Liver (tissue), 9 donors: Measurements from ENCODE around the gene RAP1GAP2. TPM values are rescaled to one million over a fixed set of nuclear protein-coding genes. Genes with fewer than 3 reads are reported as not detected.

Experiments used
- DNase-seq: peaks from one replicate; pipeline ENCODE4 v3.0.0-alpha.2; 2017; ENCODE audit warnings: low spot score
- H3K27ac ChIP-seq, 2 donors: one replicate each; pipeline ENCODE4 v1.7.0; 2013; ENCODE audit warnings: inconsistent platforms in 2 of 2, low read length in 2 of 2, control low read depth in 1 of 2, low read depth in 1 of 2, mild to moderate bottlenecking in 1 of 2
- H3K27me3 ChIP-seq, 4 donors: one replicate each; pipeline versions ENCODE4 v1.6.1 to v1.7.0; 2013; ENCODE audit warnings: low read length in 3 of 4, inconsistent platforms in 1 of 4, mild to moderate bottlenecking in 1 of 4, moderate library complexity in 1 of 4; ENCODE audit not compliant: control insufficient read depth in 4 of 4, insufficient read depth in 4 of 4
- H3K36me3 ChIP-seq, 4 donors: one replicate each; pipeline versions ENCODE4 v1.6.1 to v1.7.0; 2013; ENCODE audit warnings: low read length in 3 of 4, mild to moderate bottlenecking in 3 of 4, low read depth in 1 of 4, moderate library complexity in 1 of 4; ENCODE audit not compliant: control insufficient read depth in 4 of 4, insufficient read depth in 3 of 4
- H3K4me1 ChIP-seq, 4 donors: one replicate each; pipeline versions ENCODE4 v1.6.1 to v1.7.0; 2013; ENCODE audit warnings: low read length in 3 of 4, mild to moderate bottlenecking in 3 of 4, moderate library complexity in 1 of 4; ENCODE audit not compliant: control insufficient read depth in 4 of 4, insufficient read depth in 4 of 4
- H3K4me3 ChIP-seq, 3 donors: one replicate each; pipeline versions ENCODE4 v1.6.1 to v1.7.0; 2013; ENCODE audit warnings: low read length in 3 of 3, control low read depth in 1 of 3, low read depth in 1 of 3, mild to moderate bottlenecking in 1 of 3
- H3K9ac ChIP-seq, 2 donors: one replicate each; pipeline ENCODE4 v1.7.0; 2013; ENCODE audit warnings: low read length in 2 of 2, mild to moderate bottlenecking in 2 of 2, moderate library complexity in 2 of 2, control low read depth in 1 of 2, low read depth in 1 of 2
- H3K9me3 ChIP-seq, 4 donors: one replicate each; pipeline versions ENCODE4 v1.6.1 to v1.7.0; 2013; ENCODE audit warnings: low read length in 3 of 4; ENCODE audit not compliant: control insufficient read depth in 4 of 4
- CTCF ChIP-seq: fragments of 150-350 bp; IDR thresholded peaks from 2 replicates; pipeline ENCODE4 v1.5.1; 2017; ENCODE audit warnings: improper control_type of control experiment, low read depth, low read length; ENCODE audit not compliant: missing input control
- EGR1 ChIP-seq, 2 donors: IDR thresholded peaks; 2 replicates each; pipeline ENCODE4 v1.6.1; 2016 to 2018; ENCODE audit warnings: antibody characterized with exemption in 2 of 2, low read depth in 2 of 2
- FOXA1 ChIP-seq: IDR thresholded peaks from 2 replicates; pipeline ENCODE4 v1.6.1; 2016; ENCODE audit warnings: antibody characterized with exemption
- FOXA2 ChIP-seq: IDR thresholded peaks from 2 replicates; pipeline ENCODE4 v1.6.1; 2016; ENCODE audit warnings: antibody characterized with exemption
- GABPA ChIP-seq, 2 donors: IDR thresholded peaks in 1 of 2; conservative IDR thresholded peaks in 1 of 2; 2 replicates each; pipeline ENCODE4 v1.6.1; 2016; ENCODE audit warnings: antibody characterized with exemption in 2 of 2, mild to moderate bottlenecking in 1 of 2, moderate library complexity in 1 of 2
- HNF4A ChIP-seq, 2 donors: conservative IDR thresholded peaks; 2 replicates each; pipeline ENCODE4 v1.6.1; 2016; ENCODE audit warnings: antibody characterized with exemption in 2 of 2, mild to moderate bottlenecking in 2 of 2
- HNF4G ChIP-seq: IDR thresholded peaks from 2 replicates; pipeline ENCODE4 v1.6.1; 2016; ENCODE audit warnings: antibody characterized with exemption
- JUND ChIP-seq, 2 donors: IDR thresholded peaks; 2 replicates each; pipeline ENCODE4 v1.6.1; 2016; ENCODE audit warnings: antibody characterized with exemption in 2 of 2
- NR2F2 ChIP-seq: IDR thresholded peaks from 2 replicates; pipeline ENCODE4 v1.6.1; 2016; ENCODE audit warnings: antibody characterized with exemption
- RAD21 ChIP-seq, 2 donors: IDR thresholded peaks; 2 replicates each; pipeline ENCODE4 v1.6.1; 2016; ENCODE audit warnings: antibody characterized with exemption in 2 of 2, mild to moderate bottlenecking in 2 of 2
- RXRA ChIP-seq, 2 donors: IDR thresholded peaks; 2 replicates each; pipeline ENCODE4 v1.6.1; 2017 to 2018; ENCODE audit warnings: antibody characterized with exemption in 2 of 2, mild to moderate bottlenecking in 1 of 2
- SP1 ChIP-seq: IDR thresholded peaks from 2 replicates; pipeline ENCODE4 v1.6.1; 2018; ENCODE audit warnings: antibody characterized with exemption, mild to moderate bottlenecking
- TAF1 ChIP-seq: conservative IDR thresholded peaks from 2 replicates; pipeline ENCODE4 v1.6.1; 2016; ENCODE audit warnings: antibody characterized with exemption, mild to moderate bottlenecking
- YY1 ChIP-seq: IDR thresholded peaks from 2 replicates; pipeline ENCODE4 v1.6.1; 2016; ENCODE audit warnings: antibody characterized with exemption, mild to moderate bottlenecking
- ZBTB33 ChIP-seq: IDR thresholded peaks from 2 replicates; pipeline ENCODE4 v1.6.1; 2016; ENCODE audit warnings: antibody characterized with exemption
- WGBS: extraction: QIAGEN DNeasy Blood & Tissue Kit; methylation state at CpG from one replicate; pipeline ENCODE4 v1.1.7; 2013; 5-methylcytosine and 5-hydroxymethylcytosine counted together
- polyA plus RNA-seq, 2 donors: library from polyadenylated mRNA; stranded (reverse) in 1 of 2; unstranded in 1 of 2; fragments of 200-250 nt in 1 of 2; fragments of >200 nt in 1 of 2; fragmentation: Nextera tagmentation in 1 of 2; extraction: Ambion mirVana in 1 of 2; gene quantifications; one replicate each; pipeline versions ENCODE4 v1.2.1 to v1.2.3, GENCODE V29; 2013 to 2015
- total RNA-seq, 2 donors: library from RNA; depleted of rRNA; stranded (reverse); fragments of >200 nt; gene quantifications; one replicate each; pipeline ENCODE4 v1.2.3, GENCODE V29; 2014
- TF ChIP-seq, protein P1 (sequence below): IDR thresholded peaks from 2 replicates; pipeline ENCODE4 v1.6.1; 2016; ENCODE audit warnings: antibody characterized with exemption
- TF ChIP-seq, protein P2 (sequence below): IDR thresholded peaks from 2 replicates; pipeline ENCODE4 v1.6.1; 2016; ENCODE audit warnings: antibody characterized with exemption
- TF ChIP-seq, protein P3 (sequence below): IDR thresholded peaks from 2 replicates; pipeline ENCODE4 v1.6.1; 2016; ENCODE audit warnings: antibody characterized with exemption, mild to moderate bottlenecking
- donor health status: healthy.
- donor health status: healthy.
- donor health status: healthy.
- donor health status: healthy.
- donor health status: healthy.

The RAP1GAP2 gene
- total and polyA plus RNA-seq, 4 donors, result 0.56 to 1.7 (median 1.1) TPM

DNA sequence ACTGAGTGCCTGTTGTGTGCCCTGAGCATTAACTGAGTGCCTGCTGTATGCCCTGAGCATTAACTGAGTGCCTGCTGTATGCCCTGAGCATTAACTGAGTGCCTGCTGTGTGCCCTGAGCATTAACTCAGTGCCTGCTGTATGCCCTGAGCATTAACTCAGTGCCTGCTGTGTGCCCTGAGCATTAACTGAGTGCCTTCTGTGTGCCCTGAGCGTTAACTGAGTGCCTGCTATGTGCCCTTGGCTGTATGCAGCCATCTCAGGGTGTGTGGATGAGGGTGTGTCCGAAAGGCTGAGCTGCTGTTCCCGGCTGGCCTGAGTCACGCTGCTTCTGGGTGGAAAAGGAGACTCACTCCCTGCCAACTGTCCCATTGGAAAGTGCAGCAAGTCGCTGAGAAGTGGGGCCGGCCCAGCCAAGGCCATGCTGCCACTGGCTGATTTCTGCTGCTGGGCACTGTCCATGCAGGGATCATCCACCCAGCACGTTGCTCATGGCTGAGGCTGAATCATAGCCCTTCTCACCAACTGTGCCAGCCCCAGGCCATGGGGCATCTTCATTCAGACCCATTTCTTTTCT is 153.3 kb downstream of the RAP1GAP2 start:
- no peak for TF ChIP-seq TAF1
- no peak for TF ChIP-seq FOXA1
- TF ChIP-seq, protein P1, sequence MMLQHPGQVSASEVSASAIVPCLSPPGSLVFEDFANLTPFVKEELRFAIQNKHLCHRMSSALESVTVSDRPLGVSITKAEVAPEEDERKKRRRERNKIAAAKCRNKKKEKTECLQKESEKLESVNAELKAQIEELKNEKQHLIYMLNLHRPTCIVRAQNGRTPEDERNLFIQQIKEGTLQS, result no peak
- TF ChIP-seq RAD21 (IDR thresholded peaks at IDR 0.05), result no peak
- TF ChIP-seq HNF4G, result no peak
- no peak for TF ChIP-seq GABPA (IDR thresholded peaks at IDR 0.05 in 1 of 2, conservative IDR thresholded peaks at IDR 0.05 in 1 of 2)
- TF ChIP-seq, protein P2, sequence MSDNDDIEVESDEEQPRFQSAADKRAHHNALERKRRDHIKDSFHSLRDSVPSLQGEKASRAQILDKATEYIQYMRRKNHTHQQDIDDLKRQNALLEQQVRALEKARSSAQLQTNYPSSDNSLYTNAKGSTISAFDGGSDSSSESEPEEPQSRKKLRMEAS, result no peak
- no peak for TF ChIP-seq YY1
- no peak for TF ChIP-seq EGR1 (IDR thresholded peaks at IDR 0.05; ENCODE audit: low read depth in 2 of 2)
- TF ChIP-seq FOXA2, result no peak
- no peak for TF ChIP-seq NR2F2
- TF ChIP-seq JUND (IDR thresholded peaks at IDR 0.05), result no peak
- Histone ChIP-seq H3K27me3 (no peaks in the 10 kb centered on the region), H3K4me1 (no peaks in the 10 kb centered on the region), H3K36me3 (no peaks in the 10 kb centered on the region), H3K27ac (no peak overlapping the region), H3K9me3 (no peaks in the 10 kb centered on the region), H3K4me3 (no peak overlapping the region), H3K9ac (no peak overlapping the region)
- 89% methylated on average over 7 of the region's 7 CpGs for WGBS
- no peak for DNase-seq

GRCh38 chr17:2950846-2951245 is 154.6 kb downstream of the RAP1GAP2 start:
- TF ChIP-seq YY1 (no peak), RAD21 (IDR thresholded peaks at IDR 0.05) (no peak), EGR1 (IDR thresholded peaks at IDR 0.05; ENCODE audit: low read depth in 2 of 2) (no peak), FOXA1 (no peak), GABPA (IDR thresholded peaks at IDR 0.05 in 1 of 2, conservative IDR thresholded peaks at IDR 0.05 in 1 of 2) (no peak), FOXA2 (no peak), SP1 (no peak), CTCF (no peak), ZBTB33 (no peak), NR2F2 (no peak), TAF1 (no peak), RXRA (IDR thresholded peaks at IDR 0.05) (no peak), HNF4A (conservative IDR thresholded peaks at IDR 0.05) (no peak)
- TF ChIP-seq, protein P3, sequence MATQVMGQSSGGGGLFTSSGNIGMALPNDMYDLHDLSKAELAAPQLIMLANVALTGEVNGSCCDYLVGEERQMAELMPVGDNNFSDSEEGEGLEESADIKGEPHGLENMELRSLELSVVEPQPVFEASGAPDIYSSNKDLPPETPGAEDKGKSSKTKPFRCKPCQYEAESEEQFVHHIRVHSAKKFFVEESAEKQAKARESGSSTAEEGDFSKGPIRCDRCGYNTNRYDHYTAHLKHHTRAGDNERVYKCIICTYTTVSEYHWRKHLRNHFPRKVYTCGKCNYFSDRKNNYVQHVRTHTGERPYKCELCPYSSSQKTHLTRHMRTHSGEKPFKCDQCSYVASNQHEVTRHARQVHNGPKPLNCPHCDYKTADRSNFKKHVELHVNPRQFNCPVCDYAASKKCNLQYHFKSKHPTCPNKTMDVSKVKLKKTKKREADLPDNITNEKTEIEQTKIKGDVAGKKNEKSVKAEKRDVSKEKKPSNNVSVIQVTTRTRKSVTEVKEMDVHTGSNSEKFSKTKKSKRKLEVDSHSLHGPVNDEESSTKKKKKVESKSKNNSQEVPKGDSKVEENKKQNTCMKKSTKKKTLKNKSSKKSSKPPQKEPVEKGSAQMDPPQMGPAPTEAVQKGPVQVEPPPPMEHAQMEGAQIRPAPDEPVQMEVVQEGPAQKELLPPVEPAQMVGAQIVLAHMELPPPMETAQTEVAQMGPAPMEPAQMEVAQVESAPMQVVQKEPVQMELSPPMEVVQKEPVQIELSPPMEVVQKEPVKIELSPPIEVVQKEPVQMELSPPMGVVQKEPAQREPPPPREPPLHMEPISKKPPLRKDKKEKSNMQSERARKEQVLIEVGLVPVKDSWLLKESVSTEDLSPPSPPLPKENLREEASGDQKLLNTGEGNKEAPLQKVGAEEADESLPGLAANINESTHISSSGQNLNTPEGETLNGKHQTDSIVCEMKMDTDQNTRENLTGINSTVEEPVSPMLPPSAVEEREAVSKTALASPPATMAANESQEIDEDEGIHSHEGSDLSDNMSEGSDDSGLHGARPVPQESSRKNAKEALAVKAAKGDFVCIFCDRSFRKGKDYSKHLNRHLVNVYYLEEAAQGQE, result no peak
- TF ChIP-seq, protein P2, result no peak
- TF ChIP-seq, protein P1, result no peak
- Histone ChIP-seq H3K9ac (no peak overlapping the region), H3K4me3 (no peak overlapping the region), H3K27ac (no peak overlapping the region), H3K36me3 (no peaks in the 10 kb centered on the region), H3K27me3 (no peaks in the 10 kb centered on the region), H3K9me3 (no peaks in the 10 kb centered on the region), H3K4me1 (no peaks in the 10 kb centered on the region)
- 93% methylated on average over 10 of the region's 10 CpGs for WGBS
- no peak for DNase-seq
